Stomach (tissue), 4 donors: ENCODE measurements around the gene MYL5.

Source experiments
- CTCF ChIP-seq, 7 experiments: fragments of 450-650 bp in 4 of 7; fragments of 200-600 bp in 3 of 7; sonication (generic) in 3 of 7; IDR thresholded peaks; one replicate each; pipeline ENCODE4 v1.5.1; 2016 to 2019; ENCODE audit warnings: antibody characterized with exemption in 7 of 7, control low read depth in 2 of 7, mild to moderate bottlenecking in 1 of 7
- EP300 ChIP-seq: sonication (generic); formaldehyde crosslinking; IDR thresholded peaks from one replicate; pipeline ENCODE4 v1.6.1; 2017; ENCODE audit warnings: antibody characterized with exemption
- POLR2A ChIP-seq, 4 donors: fragments of 450-650 bp; IDR thresholded peaks; one replicate each; pipeline ENCODE4 v1.6.1; 2016; ENCODE audit warnings: antibody characterized with exemption in 4 of 4, control low read depth in 2 of 4, mild to moderate bottlenecking in 1 of 4, moderate library complexity in 1 of 4
- POLR2AphosphoS5 ChIP-seq, 3 donors: sonication (generic); formaldehyde crosslinking; IDR thresholded peaks; one replicate each; pipeline ENCODE4 v1.6.1; 2016; ENCODE audit warnings: antibody characterized with exemption in 3 of 3

- TF ChIP-seq CTCF (IDR thresholded peaks at IDR 0.05) (no peak), POLR2A (IDR thresholded peaks at IDR 0.05) (no peak), POLR2AphosphoS5 (IDR thresholded peaks at IDR 0.05) (no peak), EP300 (no peak)
These were observed 26.4 kb downstream of the MYL5 start for GRCh38 chr4:700587-701264.
